SK-N-SH treated with all-trans-retinoic acid at 6 μM for 48 hours (cell line): ENCODE results near the gene COL23A1.

Source experiments
- ARNTL ChIP-seq: fragments of 450-650 bp; formaldehyde crosslinking; IDR thresholded peaks from 2 replicates; pipeline ENCODE4 v1.5.0; 2020; ENCODE audit warnings: low read depth, mild to moderate bottlenecking, moderate library complexity, borderline replicate concordance
- CREB5 ChIP-seq: fragments of 250-450 bp; sonication (Bioruptor Pico); IDR thresholded peaks from 2 replicates; pipeline ENCODE4 v1.5.1; 2020; ENCODE audit warnings: low read depth, mild to moderate bottlenecking, moderate library complexity
- CSDC2 ChIP-seq: fragments of 250-450 bp; sonication (Bioruptor Pico); IDR thresholded peaks from 2 replicates; pipeline ENCODE4 v1.5.0; 2020; ENCODE audit warnings: mild to moderate bottlenecking, moderate library complexity
- ISL1 ChIP-seq: fragments of 250-450 bp; sonication (Bioruptor Pico); IDR thresholded peaks from 2 replicates; pipeline ENCODE4 v2.1.2; 2022; ENCODE audit warnings: mild to moderate bottlenecking, moderate library complexity
- PATZ1 ChIP-seq: fragments of 250-450 bp; sonication (Bioruptor Pico); IDR thresholded peaks from 2 replicates; pipeline ENCODE4 v1.8.0; 2020; ENCODE audit warnings: mild to moderate bottlenecking, moderate library complexity, borderline replicate concordance
- POU6F1 ChIP-seq: fragments of 250-450 bp; sonication (Bioruptor Pico); IDR thresholded peaks from 2 replicates; pipeline ENCODE4 v1.8.0; 2021; ENCODE audit warnings: low read depth, mild to moderate bottlenecking, moderate library complexity, borderline replicate concordance
- ZFP3 ChIP-seq: fragments of 250-450 bp; sonication (Bioruptor Pico); IDR thresholded peaks from 2 replicates; pipeline ENCODE4 v1.5.0; 2020; ENCODE audit warnings: mild to moderate bottlenecking, moderate library complexity
- ZNF8 ChIP-seq: fragments of 450-650 bp; formaldehyde crosslinking; IDR thresholded peaks from 2 replicates; pipeline ENCODE4 v1.5.0; 2020; ENCODE audit warnings: mild to moderate bottlenecking, moderate library complexity

DNA sequence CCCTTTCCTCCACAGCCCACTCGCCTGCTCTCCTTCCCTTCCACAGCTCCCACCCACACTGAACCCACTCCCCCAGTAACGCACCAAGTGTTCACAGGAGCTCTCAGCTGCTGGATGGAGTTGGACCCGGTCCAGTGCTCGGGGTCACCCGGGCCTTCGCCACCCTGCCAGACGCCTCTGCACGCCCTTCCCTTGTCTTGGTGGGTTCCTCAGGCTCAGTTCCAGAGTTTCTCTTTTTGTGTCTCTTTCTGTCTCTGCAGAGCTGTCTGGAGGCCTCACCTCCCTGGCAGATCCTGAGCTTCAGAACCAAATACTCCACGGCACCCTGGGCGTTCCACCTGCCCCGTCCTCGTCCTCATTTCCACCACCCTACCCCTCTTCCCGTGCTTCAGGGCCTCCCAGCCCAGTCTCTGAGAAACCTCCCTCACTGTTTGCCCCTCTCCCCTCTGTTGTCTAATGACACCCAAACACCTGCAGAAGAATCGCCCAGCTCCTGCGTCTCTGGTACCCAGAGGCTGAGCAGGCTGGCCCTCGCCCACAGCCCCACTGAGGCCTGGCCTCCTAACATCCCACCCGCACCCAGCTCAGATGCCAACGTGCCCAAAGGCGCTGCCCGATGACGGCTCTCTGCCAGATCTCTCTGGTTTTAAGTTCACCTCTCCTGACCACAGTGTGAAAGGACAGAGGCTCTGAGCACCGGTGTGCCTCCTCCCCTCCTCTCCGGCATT is 74.3 kb downstream of the COL23A1 start:
- TF ChIP-seq ZFP3 (CRISPR knock-in tag), result no peak
- no peak for TF ChIP-seq PATZ1 (CRISPR knock-in tag)
- TF ChIP-seq CREB5 (CRISPR knock-in tag), result no peak
- TF ChIP-seq CSDC2 (CRISPR knock-in tag), result no peak
- TF ChIP-seq ISL1 (CRISPR knock-in tag), result no peak
- TF ChIP-seq ZNF8 (CRISPR knock-in tag), result no peak
- TF ChIP-seq POU6F1 (CRISPR knock-in tag), result no peak
- TF ChIP-seq ARNTL (CRISPR knock-in tag), result no peak
